HG03457 (cell line): Measurements from ENCODE around the gene CLCNKB.

Experiments used
- ATAC-seq: cut with Tn5 transposase; IDR thresholded peaks from one replicate; pipeline ENCODE4 v1.9.1; 2021; ENCODE audit warnings: moderate number of reproducible peaks; ENCODE audit not compliant: unreplicated experiment

The CLCNKB gene

GRCh38 chr1:16091296-16091695 lies 47.7 kb downstream of the CLCNKB start:
- no peak for ATAC-seq

GRCh38 chr1:16092097-16092922 lies 48.7 kb downstream of the CLCNKB start:
- ATAC-seq = no peak

GRCh38 chr1:16092923-16093511 lies 49.4 kb downstream of the CLCNKB start:
- no peak for ATAC-seq

GRCh38 chr1:16093611-16094010 lies 50.0 kb downstream of the CLCNKB start:
- no peak for ATAC-seq

GRCh38 chr1:16094453-16095158 lies 51.0 kb downstream of the CLCNKB start:
- no peak for ATAC-seq

- no peak for ATAC-seq
Observed at GRCh38 chr1:16095447-16095846, 51.9 kb downstream of the CLCNKB start.

- ATAC-seq = no peak
Observed at GRCh38 chr1:16099412-16099811, 55.8 kb downstream of the CLCNKB start.

GRCh38 chr1:16101623-16102022 lies 58.0 kb downstream of the CLCNKB start:
- no peak for ATAC-seq
